Pancreas (tissue), 10 donors: ENCODE results near the gene DIP2C. TPM values are rescaled to one million over a fixed set of nuclear protein-coding genes. Genes with fewer than 3 reads are reported as not detected.

Experiments
- ATAC-seq, 4 donors: fragments of 200-7000 bp; cut with Tn5 transposase; one replicate each; pipeline versions ENCODE4 v1.8.0 to v1.9.1; 2020; ENCODE audit warnings: mild to moderate bottlenecking in 4 of 4, moderate library complexity in 4 of 4
- DNase-seq, 6 donors: peaks; one replicate each; pipeline ENCODE4 v3.0.0-alpha.2; 2020
- FAIRE-seq: peaks from 2 replicates; lab custom pipeline; 2012; peaks lifted over from hg19 to GRCh38; lab: Jason Lieb, UNC
- H3K27ac ChIP-seq, 4 donors: fragments of 200-600 bp; sonication (generic); 1 replicate in 3 of 4; 2 replicates in 1 of 4; pipeline versions ENCODE4 v1.5.0 to v1.8.0; 2020
- H3K27me3 ChIP-seq, 4 donors: fragments of 200-600 bp; one replicate each; pipeline ENCODE4 v1.8.0; 2021
- H3K36me3 ChIP-seq, 3 donors: fragments of 200-600 bp; sonication (generic) in 1 of 3; one replicate each; pipeline versions ENCODE4 v1.5.0 to v1.8.0; 2020 to 2021
- H3K4me1 ChIP-seq, 3 donors: fragments of 200-600 bp; one replicate each; pipeline ENCODE4 v1.8.0; 2021
- H3K4me3 ChIP-seq, 4 donors: fragments of 200-600 bp; sonication (generic) in 2 of 4; one replicate each; pipeline versions ENCODE4 v1.5.0 to v1.8.0; 2020 to 2021
- H3K9me3 ChIP-seq, 4 donors: fragments of 200-600 bp; one replicate each; pipeline ENCODE4 v1.8.0; 2021
- CTCF ChIP-seq, 4 donors: fragments of 200-600 bp; sonication (generic) in 3 of 4; IDR thresholded peaks; one replicate each; pipeline versions ENCODE4 v1.5.0 to v1.8.0; 2021; ENCODE audit warnings: antibody characterized with exemption in 4 of 4
- WGBS, 2 donors: extraction: QIAGEN DNeasy Blood & Tissue Kit; methylation state at CpG; one replicate each; pipeline ENCODE4 v1.1.7; 2013; 5-methylcytosine and 5-hydroxymethylcytosine counted together
- intact Hi-C, 3 donors: fragments of 100-400 bp; cut with DNase I; formaldehyde crosslinking; loops; one replicate each; pipeline versions ENCODE4 v1.11.1 to v1.14.2; 2022
- polyA plus RNA-seq, 2 donors: library from polyadenylated mRNA; stranded (reverse); fragments of 200-250 nt; gene quantifications; one replicate each; pipeline ENCODE4 v1.2.3, GENCODE V29; 2013
- total RNA-seq, 6 donors: library from RNA; stranded (reverse); fragmentation: NEBNext Ultra II Directional in 4 of 6; extraction: Animal tissue kit (Norgen Biotek cat#: 25700) in 4 of 6; gene quantifications; one replicate each; pipeline versions ENCODE4 v1.2.1 to v1.2.4, GENCODE V29; 2021 to 2023
- donor health status: healthy with polysubstance abuse.
- donor health status: DM: no; HTN: no; CAD: no; lungs with moderate emphysema.
- donor health status: DM: no; HTN: no; CAD: no.
- donor health status: control.
- donor health status: control.
- donor health status: Bipolar disorder and iron deficiency.
- donor health status: DM: yes; HTN: yes; CAD: no.
- donor health status: DM: no; HTN: no; CAD: no.
- donor health status: DM: no; HTN: no; CAD: no.
- donor health status: DM: yes; HTN: yes; CAD: no.

DIP2C gene
- total and polyA plus RNA-seq, 8 donors, result 4.3 to 11.8 (median 7.3) TPM

GRCh38 chr10:406976-407375, 282.5 kb downstream of the DIP2C start:
- H3K4me1 ChIP-seq, result no peaks in the 10 kb centered on the region
- H3K36me3 ChIP-seq, result peaks cover 0 to 10% (median 0%) of the 10 kb centered on the region in 3 donors
- ATAC-seq, result no peak

GRCh38 chr10:405648-406047, 283.8 kb downstream of the DIP2C start:
- FAIRE-seq (no peak), ATAC-seq (no peak), DNase-seq (no peak)
- no peak for TF ChIP-seq CTCF (IDR thresholded peaks at IDR 0.05)
- intact Hi-C loops, result no loop called here
- Histone ChIP-seq H3K4me1 (no peaks in the 10 kb centered on the region), H3K27me3 (no peaks in the 10 kb centered on the region), H3K9me3 (no peaks in the 10 kb centered on the region), H3K4me3 (no peak overlapping the region), H3K27ac (no peak overlapping the region), H3K36me3 (peaks cover 0 to 5% (median 0%) of the 10 kb centered on the region in 3 donors)
- 84 to 91% methylated on average over 12 of the region's 12 CpGs for whole genome bisulfite sequencing, 2 donors

More at GRCh38 chr10:406976-407375, 282.5 kb downstream of the DIP2C start:
- Histone ChIP-seq H3K27me3 (no peaks in the 10 kb centered on the region), H3K4me3 (no peak overlapping the region), H3K27ac (no peak overlapping the region), H3K9me3 (no peaks in the 10 kb centered on the region)
- no peak for TF ChIP-seq CTCF (IDR thresholded peaks at IDR 0.05)
- no peak for FAIRE-seq
- intact Hi-C loops, result no loop called here
- WGBS, 2 donors, result 97 to 98% methylated on average over 13 of the region's 13 CpGs
- DNase-seq, result no peak

GRCh38 chr10:404991-405390, 284.5 kb downstream of the DIP2C start:
- H3K4me1 ChIP-seq, result no peaks in the 10 kb centered on the region
- intact Hi-C loops, result no loop called here
- H3K4me3 ChIP-seq, result no peak overlapping the region
- WGBS, 2 donors, result 95 to 96% methylated on average over 9 of the region's 9 CpGs
- no peaks in the 10 kb centered on the region for H3K27me3 ChIP-seq
- FAIRE-seq (no peak), DNase-seq (no peak), ATAC-seq (no peak)
- no peak overlapping the region for H3K27ac ChIP-seq
- TF ChIP-seq CTCF (IDR thresholded peaks at IDR 0.05), result no peak
- H3K9me3 ChIP-seq, result no peaks in the 10 kb centered on the region
- peaks cover 0 to 4% (median 0%) of the 10 kb centered on the region in 3 donors for H3K36me3 ChIP-seq

- peaks cover 0 to 6% (median 0%) of the 10 kb centered on the region in 3 donors for H3K36me3 ChIP-seq
- H3K4me1 ChIP-seq, result no peaks in the 10 kb centered on the region
- H3K9me3 ChIP-seq, result no peaks in the 10 kb centered on the region
- intact Hi-C loops, result no loop called here
- ATAC-seq (no peak), FAIRE-seq (no peak), DNase-seq (no peak)
- no peak for TF ChIP-seq CTCF (IDR thresholded peaks at IDR 0.05)
- no peaks in the 10 kb centered on the region for H3K27me3 ChIP-seq
- H3K27ac ChIP-seq, result no peak overlapping the region
- H3K4me3 ChIP-seq, result no peak overlapping the region
- 88% methylated on average over 4 of the region's 4 CpGs for WGBS, 2 donors
Observed at GRCh38 chr10:404346-404745, 285.1 kb downstream of the DIP2C start.

GRCh38 chr10:398954-399353, 290.5 kb downstream of the DIP2C start:
- H3K4me3 ChIP-seq, result no peak overlapping the region
- FAIRE-seq, result no peak

More at GRCh38 chr10:398954-399353, 290.5 kb downstream of the DIP2C start:
- H3K27me3 ChIP-seq, result no peaks in the 10 kb centered on the region
- H3K27ac ChIP-seq, result no peak overlapping the region
- DNase-seq (no peak), ATAC-seq (no peak)
- 89 to 91% methylated on average over 22 of the region's 22 CpGs for WGBS, 2 donors
- no peaks in the 10 kb centered on the region for H3K4me1 ChIP-seq
- TF ChIP-seq CTCF (IDR thresholded peaks at IDR 0.05), result no peak
- peaks cover 0 to 4% (median 0%) of the 10 kb centered on the region in 3 donors for H3K36me3 ChIP-seq
- intact Hi-C loops, result no loop called here
- H3K9me3 ChIP-seq, result no peaks in the 10 kb centered on the region
